Measurements from ENCODE around the gene RTP5.

Gene RTP5

GRCh38 chr2:241844831-241845578 is 24.5 kb upstream of the RTP5 start:
- no peaks in the 10 kb centered on the region for H3K36me3 ChIP-seq (ENCODE audit: control insufficient read depth, insufficient read depth, low read length)
- H3K4me1 ChIP-seq (ENCODE audit: control insufficient read depth, insufficient read depth, low read length) = 0 out of 2 replicates have a peak, but pooled peaks cover 5% of the 10 kb centered on the region
- peaks cover 29% of the 10 kb centered on the region for H3K27me3 ChIP-seq (ENCODE audit: control insufficient read depth, insufficient read depth, low read length)
- no peak overlapping the region for H3K9ac ChIP-seq (ENCODE audit: low read length)
- no peaks in the 10 kb centered on the region for H3K9me3 ChIP-seq (ENCODE audit: control insufficient read depth, insufficient read depth, low read depth, low read length)
- no peak overlapping the region for H3K27ac ChIP-seq (ENCODE audit: low read depth, low read length)
- H3K4me3 ChIP-seq (ENCODE audit: low read depth, low read length) = no peak overlapping the region

- Histone ChIP-seq H3K4me1 (ENCODE audit: control insufficient read depth, insufficient read depth, low read length) (peaks cover 5% of the 10 kb centered on the region; the same call in 1 of the 2 replicates), H3K27ac (ENCODE audit: low read depth, low read length) (no peak overlapping the region), H3K27me3 (ENCODE audit: control insufficient read depth, insufficient read depth, low read length) (peaks cover 29% of the 10 kb centered on the region), H3K36me3 (ENCODE audit: control insufficient read depth, insufficient read depth, low read length) (no peaks in the 10 kb centered on the region), H3K9me3 (ENCODE audit: control insufficient read depth, insufficient read depth, low read depth, low read length) (no peaks in the 10 kb centered on the region), H3K9ac (ENCODE audit: low read length) (no peak overlapping the region), H3K4me3 (ENCODE audit: low read depth, low read length) (no peak overlapping the region)
Observed at GRCh38 chr2:241846406-241846805, 23.1 kb upstream of the RTP5 start.

GRCh38 chr2:241848761-241849615 is 20.5 kb upstream of the RTP5 start:
- H3K27ac ChIP-seq (ENCODE audit: low read depth, low read length) = no peak overlapping the region

GRCh38 chr2:241849616-241850543 is 19.6 kb upstream of the RTP5 start:
- Histone ChIP-seq H3K9ac (ENCODE audit: low read length) (no peak overlapping the region), H3K27ac (ENCODE audit: low read depth, low read length) (no peak overlapping the region), H3K4me3 (ENCODE audit: low read depth, low read length) (no peak overlapping the region), H3K9me3 (ENCODE audit: control insufficient read depth, insufficient read depth, low read depth, low read length) (no peaks in the 10 kb centered on the region), H3K4me1 (ENCODE audit: control insufficient read depth, insufficient read depth, low read length) (no peaks in the 10 kb centered on the region; the same call in 1 of the 2 replicates), H3K36me3 (ENCODE audit: control insufficient read depth, insufficient read depth, low read length) (no peaks in the 10 kb centered on the region), H3K27me3 (ENCODE audit: control insufficient read depth, insufficient read depth, low read length) (peaks cover 13% of the 10 kb centered on the region)

More at GRCh38 chr2:241848761-241849615, 20.5 kb upstream of the RTP5 start:
- Histone ChIP-seq H3K36me3 (ENCODE audit: control insufficient read depth, insufficient read depth, low read length) (no peaks in the 10 kb centered on the region), H3K9ac (ENCODE audit: low read length) (no peak overlapping the region), H3K4me3 (ENCODE audit: low read depth, low read length) (no peak overlapping the region), H3K4me1 (ENCODE audit: control insufficient read depth, insufficient read depth, low read length) (no peaks in the 10 kb centered on the region; the same call in 1 of the 2 replicates), H3K27me3 (ENCODE audit: control insufficient read depth, insufficient read depth, low read length) (peaks cover 21% of the 10 kb centered on the region), H3K9me3 (ENCODE audit: control insufficient read depth, insufficient read depth, low read depth, low read length) (no peaks in the 10 kb centered on the region)

- H3K4me1 ChIP-seq (ENCODE audit: control insufficient read depth, insufficient read depth, low read length) = no peaks in the 10 kb centered on the region; the same call in 1 of the 2 replicates
- H3K4me3 ChIP-seq (ENCODE audit: low read depth, low read length) = no peak overlapping the region
- no peak overlapping the region for H3K9ac ChIP-seq (ENCODE audit: low read length)
- H3K36me3 ChIP-seq (ENCODE audit: control insufficient read depth, insufficient read depth, low read length) = no peaks in the 10 kb centered on the region
- H3K27me3 ChIP-seq (ENCODE audit: control insufficient read depth, insufficient read depth, low read length) = peaks cover 5% of the 10 kb centered on the region; the same call in 1 of the 2 replicates
- no peaks in the 10 kb centered on the region for H3K9me3 ChIP-seq (ENCODE audit: control insufficient read depth, insufficient read depth, low read depth, low read length)
- no peak overlapping the region for H3K27ac ChIP-seq (ENCODE audit: low read depth, low read length)
Observed at GRCh38 chr2:241850544-241851324, 18.8 kb upstream of the RTP5 start.

GRCh38 chr2:241851325-241852115 is 18.0 kb upstream of the RTP5 start:
- H3K4me1 ChIP-seq (ENCODE audit: control insufficient read depth, insufficient read depth, low read length) = no peaks in the 10 kb centered on the region; the same call in 1 of the 2 replicates
- no peaks in the 10 kb centered on the region for H3K36me3 ChIP-seq (ENCODE audit: control insufficient read depth, insufficient read depth, low read length)
- no peak overlapping the region for H3K4me3 ChIP-seq (ENCODE audit: low read depth, low read length)
- no peaks in the 10 kb centered on the region for H3K9me3 ChIP-seq (ENCODE audit: control insufficient read depth, insufficient read depth, low read depth, low read length)
- no peak overlapping the region for H3K9ac ChIP-seq (ENCODE audit: low read length)
- H3K27me3 ChIP-seq (ENCODE audit: control insufficient read depth, insufficient read depth, low read length) = no peaks in the 10 kb centered on the region
- H3K27ac ChIP-seq (ENCODE audit: low read depth, low read length) = no peak overlapping the region

GRCh38 chr2:241852116-241852980 is 17.2 kb upstream of the RTP5 start:
- Histone ChIP-seq H3K9ac (ENCODE audit: low read length) (no peak overlapping the region), H3K4me3 (ENCODE audit: low read depth, low read length) (no peak overlapping the region), H3K4me1 (ENCODE audit: control insufficient read depth, insufficient read depth, low read length) (no peaks in the 10 kb centered on the region; the same call in 1 of the 2 replicates), H3K36me3 (ENCODE audit: control insufficient read depth, insufficient read depth, low read length) (no peaks in the 10 kb centered on the region), H3K27ac (ENCODE audit: low read depth, low read length) (no peak overlapping the region), H3K9me3 (ENCODE audit: control insufficient read depth, insufficient read depth, low read depth, low read length) (no peaks in the 10 kb centered on the region), H3K27me3 (ENCODE audit: control insufficient read depth, insufficient read depth, low read length) (no peaks in the 10 kb centered on the region)

GRCh38 chr2:241852981-241853631 is 16.4 kb upstream of the RTP5 start:
- no peaks in the 10 kb centered on the region for H3K27me3 ChIP-seq (ENCODE audit: control insufficient read depth, insufficient read depth, low read length)
- no peak overlapping the region for H3K9ac ChIP-seq (ENCODE audit: low read length)
- H3K4me3 ChIP-seq (ENCODE audit: low read depth, low read length) = no peak overlapping the region
- no peak overlapping the region for H3K27ac ChIP-seq (ENCODE audit: low read depth, low read length)
- no peaks in the 10 kb centered on the region for H3K36me3 ChIP-seq (ENCODE audit: control insufficient read depth, insufficient read depth, low read length)
- H3K9me3 ChIP-seq (ENCODE audit: control insufficient read depth, insufficient read depth, low read depth, low read length) = no peaks in the 10 kb centered on the region
- no peaks in the 10 kb centered on the region; the same call in 1 of the 2 replicates for H3K4me1 ChIP-seq (ENCODE audit: control insufficient read depth, insufficient read depth, low read length)
